Activated CD4-positive, alpha-beta memory T cell treated with anti-CD3 and anti-CD28 coated beads, Interleukin-2, amount 10 ng/mL, durations not matched to agents 7 days and 5 days (primary cell): ENCODE results near the gene RABEPK. TPM values are rescaled to one million over a fixed set of nuclear protein-coding genes. Genes with fewer than 3 reads are reported as not detected.
A peak's percentile ranks its signal among the peaks of the same experiment; 100 is the strongest.
"Not testable (repeated sequence)": the region's sequence is repeated elsewhere in the genome, so short reads cannot be mapped to it uniquely, and the experiment has no call there.

ENCODE experiments used
- CTCF ChIA-PET: fragments of 350-600 bp; sonication (Branson Sonifier 250); formaldehyde crosslinking; loops from one replicate; lab custom pipeline; 2021; ENCODE audit warnings: antibody characterized with exemption, inconsistent platforms; lab: Charles Lee
- POLR2A ChIA-PET: fragments of 350-600 bp; sonication (Branson Sonifier 250); formaldehyde crosslinking; loops from one replicate; lab custom pipeline; 2021; ENCODE audit warnings: antibody characterized with exemption; lab: Charles Lee
- DNase-seq: peaks from one replicate; pipeline ENCODE4 v3.0.0-alpha.2; 2020
- H3K27ac Mint-ChIP-seq: one replicate; pipeline ENCODE4 v1.8.0; 2021; ENCODE audit warnings: mild to moderate bottlenecking, mixed read lengths
- H3K27me3 Mint-ChIP-seq: one replicate; pipeline ENCODE4 v1.8.0; 2021; ENCODE audit warnings: mixed read lengths
- H3K36me3 Mint-ChIP-seq: one replicate; pipeline ENCODE4 v1.8.0; 2021; ENCODE audit warnings: low read depth, mixed read lengths
- H3K4me1 Mint-ChIP-seq: one replicate; pipeline ENCODE4 v1.8.0; 2021; ENCODE audit warnings: mixed read lengths
- H3K4me3 Mint-ChIP-seq: one replicate; pipeline ENCODE4 v1.8.0; 2021; ENCODE audit warnings: mild to moderate bottlenecking, mixed read lengths
- H3K9me3 Mint-ChIP-seq: one replicate; pipeline ENCODE4 v1.8.0; 2021; ENCODE audit warnings: mixed read lengths
- total RNA-seq, 2 experiments: library from RNA; stranded (reverse); gene quantifications; one replicate each; pipeline ENCODE4 v1.2.3, GENCODE V29; 2021

RABEPK gene
- total RNA-seq, 2 experiments from 2014 or later, result 11.8 to 12.1 TPM

DNA sequence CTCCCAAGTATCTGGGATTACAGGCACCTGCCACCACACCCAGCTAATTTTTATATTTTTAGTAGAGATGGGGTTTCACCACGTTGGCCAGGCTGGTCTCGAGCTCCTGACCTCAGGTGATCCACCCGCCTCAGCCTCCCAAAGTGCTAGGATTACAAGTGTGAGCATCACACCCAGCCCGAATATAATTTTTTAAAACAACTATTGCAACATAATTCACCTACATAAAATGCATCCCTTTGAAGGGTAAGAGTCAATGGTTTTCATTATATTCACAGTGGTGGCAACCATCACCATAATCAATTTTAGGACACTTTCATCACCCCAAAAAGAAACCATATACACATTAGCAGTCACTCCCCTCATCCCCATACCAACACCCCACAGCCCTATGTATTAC is 20.6 kb upstream of the RABEPK start:
- H3K4me3 Mint-ChIP-seq, H3K27me3 Mint-ChIP-seq, H3K9me3 Mint-ChIP-seq, CTCF ChIA-PET, H3K27ac Mint-ChIP-seq, POLR2A ChIA-PET, DNase-seq: not testable (repeated sequence)
- Mint-ChIP-seq H3K36me3 (peaks cover 28% of the 10 kb centered on the region), H3K4me1 (peaks cover 33% of the 10 kb centered on the region)

DNA sequence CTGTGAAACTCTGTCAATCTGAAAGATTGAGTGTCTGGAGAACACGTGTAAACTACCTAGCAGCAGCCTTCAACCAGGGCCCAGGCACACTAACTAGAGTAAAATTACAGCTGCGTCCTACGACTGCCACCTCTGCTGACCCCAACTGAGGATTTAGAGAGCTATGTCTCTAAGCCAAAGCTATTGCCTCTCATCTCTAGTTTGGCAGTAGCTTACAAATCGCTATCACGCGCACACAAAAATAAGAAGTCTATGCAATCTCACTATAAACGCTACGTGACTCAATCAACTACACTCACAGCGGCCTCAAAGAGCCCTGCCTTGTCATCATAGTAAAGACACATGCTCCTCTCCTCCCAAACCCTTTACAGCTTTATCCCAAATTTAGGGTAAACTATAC is 19.5 kb upstream of the RABEPK start:
- Mint-ChIP-seq H3K27me3 (no peaks in the 10 kb centered on the region), H3K36me3 (peaks cover 31% of the 10 kb centered on the region), H3K27ac (no peak overlapping the region), H3K4me3 (no peak overlapping the region), H3K9me3 (no peaks in the 10 kb centered on the region), H3K4me1 (peaks cover 36% of the 10 kb centered on the region)
- no peak for DNase-seq
- ChIA-PET POLR2A (no interaction called here), CTCF (no interaction called here)

DNA sequence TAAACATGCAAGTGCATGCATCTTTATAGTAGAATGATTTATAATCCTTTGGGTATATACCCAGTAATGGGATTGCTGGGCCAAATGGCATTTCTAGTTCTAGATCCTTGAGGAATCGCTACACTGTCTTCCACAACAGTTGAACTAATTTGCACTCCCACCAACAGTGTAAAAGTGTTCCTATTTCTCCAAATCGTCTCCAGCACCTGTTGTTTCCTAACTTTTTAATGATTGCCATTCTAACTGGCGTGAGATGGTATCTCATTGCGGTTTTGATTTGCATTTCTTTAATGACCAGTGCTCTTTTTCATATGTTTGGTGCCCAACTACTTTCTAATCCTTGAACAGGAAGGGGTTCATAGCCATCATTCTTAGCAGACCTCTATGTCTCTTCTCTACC is 18.6 kb upstream of the RABEPK start:
- H3K9me3 Mint-ChIP-seq, DNase-seq, H3K27me3 Mint-ChIP-seq, CTCF ChIA-PET, H3K27ac Mint-ChIP-seq, H3K4me3 Mint-ChIP-seq: not testable (repeated sequence)
- POLR2A ChIA-PET, result interaction anchor here (1.7 kb wide), 1 partner anchor 60 kb away, joined by 6 read pairs; the partner anchor contains the start of gene HSPA5
- H3K4me1 Mint-ChIP-seq, result peaks cover 34% of the 10 kb centered on the region
- H3K36me3 Mint-ChIP-seq, result peaks cover 31% of the 10 kb centered on the region

DNA sequence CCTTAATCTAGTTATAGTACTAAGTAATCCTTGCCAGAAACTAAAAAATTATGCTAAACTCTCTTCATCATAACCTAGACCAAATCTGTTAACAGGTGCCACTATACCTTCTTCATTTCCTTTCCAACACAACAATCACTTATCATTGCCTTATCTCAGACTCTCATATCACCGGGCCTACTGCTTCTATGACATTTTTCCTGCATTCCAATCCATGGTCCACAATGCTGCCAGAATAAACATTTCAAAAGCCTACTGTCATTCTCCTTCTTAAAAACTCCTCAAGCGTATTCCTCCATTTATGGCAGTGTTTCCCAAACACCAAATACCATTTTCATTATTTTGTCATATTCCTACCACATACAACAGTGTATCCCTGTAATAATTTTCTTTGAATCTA is 17.3 kb upstream of the RABEPK start:
- H3K4me1 Mint-ChIP-seq, result peaks cover 43% of the 10 kb centered on the region
- H3K27me3 Mint-ChIP-seq, result no peaks in the 10 kb centered on the region
- no peak overlapping the region for H3K4me3 Mint-ChIP-seq
- ChIA-PET CTCF (interaction anchor here (1.1 kb wide), 1 partner anchor 19 kb away, joined by 3 read pairs; no protein-coding TSS in a partner anchor), POLR2A (interaction anchor here (1.7 kb wide), 1 partner anchor 58 kb away, joined by 6 read pairs; the partner anchor contains the start of gene HSPA5)
- no peak for DNase-seq
- no peaks in the 10 kb centered on the region for H3K9me3 Mint-ChIP-seq
- peaks cover 33% of the 10 kb centered on the region for H3K36me3 Mint-ChIP-seq
- no peak overlapping the region for H3K27ac Mint-ChIP-seq

DNA sequence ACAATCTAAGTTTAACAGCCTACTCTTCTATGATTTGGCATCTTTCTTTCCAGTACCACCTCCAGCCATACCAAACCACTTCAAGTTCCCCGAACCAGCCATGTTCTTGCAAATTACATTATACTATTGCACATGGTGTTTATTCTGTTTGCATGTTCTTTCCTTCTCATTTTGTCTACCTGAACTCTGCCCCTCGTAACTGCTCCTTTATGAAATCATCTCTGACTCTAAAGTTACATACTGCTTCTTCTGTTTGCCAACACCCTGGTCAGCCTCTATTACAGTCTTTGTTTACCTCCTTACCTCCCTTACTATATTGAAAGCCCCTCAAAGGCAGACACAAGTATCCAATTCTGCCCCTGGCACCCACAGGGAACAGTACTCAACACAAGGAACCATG is 16.8 kb upstream of the RABEPK start:
- Mint-ChIP-seq H3K4me3 (no peak overlapping the region), H3K27me3 (no peaks in the 10 kb centered on the region), H3K27ac (no peak overlapping the region), H3K36me3 (peaks cover 32% of the 10 kb centered on the region), H3K9me3 (no peaks in the 10 kb centered on the region), H3K4me1 (peaks cover 44% of the 10 kb centered on the region)
- ChIA-PET CTCF (interaction anchor here (1.1 kb wide), 1 partner anchor 20 kb away, joined by 3 read pairs; no protein-coding TSS in a partner anchor), POLR2A (no interaction called here)
- no peak for DNase-seq

DNA sequence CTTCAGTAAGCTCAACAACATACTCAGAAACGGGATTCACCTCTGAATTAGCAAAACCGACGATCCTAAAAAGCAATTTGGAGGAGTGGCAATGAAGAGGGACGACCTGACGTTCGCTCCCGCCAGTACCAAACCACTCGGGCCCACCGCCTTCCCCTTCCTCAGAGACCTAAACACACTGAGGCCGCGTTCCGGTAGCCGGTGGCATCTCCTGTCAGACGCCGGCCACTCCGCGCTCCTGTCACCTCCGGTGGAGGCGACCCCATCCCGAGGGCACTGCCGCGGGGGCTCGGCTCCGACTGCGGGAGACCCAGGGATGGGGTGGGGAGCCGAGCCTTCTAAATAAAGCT is 11.4 kb upstream of the RABEPK start:
- Mint-ChIP-seq H3K4me1 (peaks cover 38% of the 10 kb centered on the region), H3K36me3 (peaks cover 11% of the 10 kb centered on the region), H3K9me3 (no peaks in the 10 kb centered on the region), H3K27me3 (no peaks in the 10 kb centered on the region), H3K4me3 (peak overlapping the region; percentile 85), H3K27ac (peak overlapping the region; percentile 91)
- DNase-seq, result peak; percentile 45
- POLR2A ChIA-PET, result interaction anchor here (1.0 to 4.0 kb wide), 6 partner anchors 11 to 319 kb away, joined by 3 to 50 read pairs (median 4); partner anchors contain the start of genes HSPA5 and RABEPK
- CTCF ChIA-PET, result interaction anchor here (1.2 kb wide), 1 partner anchor 46 kb away, joined by 3 read pairs; the partner anchor contains the start of gene SCAI

DNA sequence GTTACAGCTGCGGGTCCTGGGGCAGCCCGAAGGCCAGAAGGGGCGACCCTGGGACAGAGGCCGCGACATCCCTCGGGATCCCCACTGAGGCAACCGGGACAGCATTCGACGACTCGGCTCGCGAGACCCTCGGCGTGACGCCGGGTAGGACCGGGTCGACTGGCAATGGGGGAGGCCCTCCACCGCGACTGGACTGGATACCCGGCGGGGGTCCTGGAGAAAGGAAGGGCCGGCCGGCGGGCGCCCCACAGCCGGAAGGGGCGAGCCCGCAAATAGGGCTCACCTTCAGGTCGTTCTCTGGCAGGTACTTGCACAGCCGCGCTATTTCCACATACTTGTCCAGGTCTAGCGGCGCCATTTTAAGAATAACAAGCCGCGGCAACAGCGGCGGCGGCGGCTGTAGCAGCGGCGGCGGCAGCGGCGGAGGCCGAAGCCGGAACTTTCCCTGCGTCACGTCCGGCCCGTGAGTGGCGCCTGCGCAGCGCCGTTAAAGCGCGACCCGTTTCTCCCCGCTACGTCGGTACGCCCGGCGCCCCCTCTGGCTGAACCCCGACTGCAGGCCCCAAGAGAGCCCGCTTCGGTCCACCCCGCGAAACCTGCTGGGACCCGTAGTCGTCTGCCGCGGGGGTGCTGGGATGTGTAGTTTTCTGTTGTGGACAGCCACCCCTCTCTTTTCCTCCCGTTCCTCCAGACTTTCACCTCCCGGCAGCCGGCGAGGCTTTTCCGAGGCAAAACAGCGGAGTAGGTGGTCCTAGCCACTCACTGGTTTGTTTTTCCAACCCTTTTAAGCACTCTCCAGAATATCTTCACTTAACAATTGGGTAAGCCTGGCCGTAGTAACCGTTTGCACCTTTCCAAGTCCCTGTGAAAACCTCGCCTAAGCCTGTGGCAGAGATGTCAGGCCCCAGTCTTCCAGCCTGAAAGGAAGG is 10.7 kb upstream of the RABEPK start, which contains the start of gene PPP6C:
Gene PPP6C (minus strand): TSS at position 443 of the 929 bp plus-strand sequence. CDS start 85 bp downstream, at position 358.
- H3K27ac Mint-ChIP-seq, result peak within 1 kb of the TSS; percentile 91
- ChIA-PET CTCF (interaction anchor here (1.2 to 1.4 kb wide), 5 partner anchors 10 to 72 kb away, joined by 3 to 14 read pairs (median 7); partner anchors contain the start of genes GAPVD1, HSPA5, RABEPK and SCAI), POLR2A (interaction anchor here (1.0 to 4.0 kb wide), 12 partner anchors 11 to 328 kb away, joined by 3 to 50 read pairs (median 4); partner anchors contain the start of genes HSPA5 and RABEPK)
- DNase-seq, result peak; percentile 98
- no peaks in the 10 kb centered on the region for H3K9me3 Mint-ChIP-seq
- peak within 1 kb of the TSS; percentile 85 for H3K4me3 Mint-ChIP-seq
- peaks cover 11% of the 10 kb centered on the region for H3K36me3 Mint-ChIP-seq
- peaks cover 43% of the 10 kb centered on the region for H3K4me1 Mint-ChIP-seq
- no peaks in the 10 kb centered on the region for H3K27me3 Mint-ChIP-seq

DNA sequence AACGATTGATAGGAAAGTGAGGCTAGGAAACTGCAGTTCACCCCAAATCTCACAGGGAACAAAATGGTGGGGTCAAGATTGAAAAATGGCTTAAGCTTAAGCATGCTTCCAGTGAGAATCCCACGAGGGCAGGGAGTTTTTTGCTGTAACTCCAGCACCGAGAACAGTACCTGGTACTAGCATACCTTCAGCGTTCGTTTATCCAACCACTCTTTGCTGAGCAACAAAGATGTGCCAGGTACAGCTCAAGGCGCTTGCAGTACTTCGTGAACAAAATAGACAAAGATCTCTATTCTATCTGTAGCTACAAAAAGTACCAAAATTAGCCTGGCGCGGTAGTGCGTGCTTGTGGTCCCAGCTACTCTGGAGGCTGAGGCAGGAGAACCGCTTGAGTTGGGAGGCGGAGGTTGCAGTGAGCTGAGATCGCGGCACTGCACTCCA is 10.0 kb upstream of the RABEPK start:
- Mint-ChIP-seq H3K9me3 (no peaks in the 10 kb centered on the region), H3K27me3 (no peaks in the 10 kb centered on the region), H3K4me1 (peaks cover 51% of the 10 kb centered on the region), H3K36me3 (peaks cover 11% of the 10 kb centered on the region), H3K27ac (peak overlapping the region; percentile 91), H3K4me3 (peak overlapping the region; percentile 85)
- DNase-seq, result peak; percentile 31
- ChIA-PET CTCF (interaction anchor here (0.6 to 1.4 kb wide), 6 partner anchors 9 to 120 kb away, joined by 3 to 14 read pairs (median 6); partner anchors contain the start of genes GAPVD1, HSPA5, RABEPK and SCAI), POLR2A (interaction anchor here (0.9 to 4.0 kb wide), 9 partner anchors 10 to 329 kb away, joined by 3 to 50 read pairs (median 5); partner anchors contain the start of genes GOLGA1, HSPA5, RABEPK and SCAI)

DNA sequence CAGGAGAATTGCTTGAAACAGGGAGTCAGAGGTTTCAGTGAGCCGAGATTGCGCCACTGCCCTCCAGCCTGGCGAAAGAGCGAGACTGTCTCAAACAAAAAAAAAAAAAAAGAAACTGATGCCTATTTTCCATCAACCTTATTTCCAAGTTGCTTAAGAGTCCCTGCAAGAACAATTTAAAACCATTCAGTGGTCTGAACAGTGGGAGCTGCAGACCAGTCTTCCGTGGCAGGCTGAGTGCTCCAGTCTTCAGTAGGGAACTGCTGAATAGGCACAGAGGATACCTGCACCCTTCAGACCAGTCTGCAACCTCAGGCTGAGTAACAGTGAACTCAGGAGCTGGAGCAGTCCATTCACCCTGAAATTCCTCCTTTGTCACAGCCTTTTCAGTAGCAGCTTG is 5.9 kb upstream of the RABEPK start:
- ChIA-PET CTCF (interaction anchor here (1.5 kb wide), 1 partner anchor 47 kb away, joined by 4 read pairs; the partner anchor contains the start of gene HSPA5), POLR2A (interaction anchor here (1.8 to 3.0 kb wide), 2 partner anchors 47 to 333 kb away, joined by 6 to 11 read pairs; partner anchors contain the start of genes ARPC5L, HSPA5 and RPL35)
- peak overlapping the region; percentile 26 for H3K27ac Mint-ChIP-seq

DNA sequence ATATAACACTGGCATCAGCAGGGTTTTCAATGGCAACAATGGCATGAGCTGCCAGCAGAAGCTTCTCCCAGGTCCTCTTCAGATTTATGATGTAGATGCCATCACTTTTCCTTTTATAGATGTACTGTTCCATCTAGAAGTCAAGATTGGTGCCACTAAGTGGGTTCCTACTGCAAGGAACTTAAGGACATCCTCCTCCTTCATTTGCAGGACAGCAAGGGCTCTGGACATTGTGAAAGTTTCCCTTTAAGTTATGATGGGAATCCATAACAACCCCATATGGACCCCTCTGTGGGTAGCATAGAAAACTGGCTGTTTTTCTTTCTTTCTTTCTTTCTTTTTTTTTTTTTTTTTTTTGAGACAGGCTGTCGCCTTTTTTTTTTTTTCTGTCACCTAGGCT is 4.8 kb upstream of the RABEPK start:
- peaks cover 36% of the 10 kb centered on the region for H3K4me1 Mint-ChIP-seq
- not testable (repeated sequence) for H3K27ac Mint-ChIP-seq, H3K27me3 Mint-ChIP-seq, DNase-seq, H3K36me3 Mint-ChIP-seq, H3K4me3 Mint-ChIP-seq, H3K9me3 Mint-ChIP-seq
- ChIA-PET CTCF (interaction anchor here (1.5 kb wide), 1 partner anchor 46 kb away, joined by 4 read pairs; the partner anchor contains the start of gene HSPA5), POLR2A (interaction anchor here (1.8 to 3.0 kb wide), 2 partner anchors 46 to 334 kb away, joined by 6 to 11 read pairs; partner anchors contain the start of genes ARPC5L, HSPA5 and RPL35)

More for the DNA sequence above, 5.9 kb upstream of the RABEPK start:
- peaks cover 37% of the 10 kb centered on the region for H3K4me1 Mint-ChIP-seq
- H3K36me3 Mint-ChIP-seq, H3K4me3 Mint-ChIP-seq, DNase-seq, H3K9me3 Mint-ChIP-seq, H3K27me3 Mint-ChIP-seq: not testable (repeated sequence)

DNA sequence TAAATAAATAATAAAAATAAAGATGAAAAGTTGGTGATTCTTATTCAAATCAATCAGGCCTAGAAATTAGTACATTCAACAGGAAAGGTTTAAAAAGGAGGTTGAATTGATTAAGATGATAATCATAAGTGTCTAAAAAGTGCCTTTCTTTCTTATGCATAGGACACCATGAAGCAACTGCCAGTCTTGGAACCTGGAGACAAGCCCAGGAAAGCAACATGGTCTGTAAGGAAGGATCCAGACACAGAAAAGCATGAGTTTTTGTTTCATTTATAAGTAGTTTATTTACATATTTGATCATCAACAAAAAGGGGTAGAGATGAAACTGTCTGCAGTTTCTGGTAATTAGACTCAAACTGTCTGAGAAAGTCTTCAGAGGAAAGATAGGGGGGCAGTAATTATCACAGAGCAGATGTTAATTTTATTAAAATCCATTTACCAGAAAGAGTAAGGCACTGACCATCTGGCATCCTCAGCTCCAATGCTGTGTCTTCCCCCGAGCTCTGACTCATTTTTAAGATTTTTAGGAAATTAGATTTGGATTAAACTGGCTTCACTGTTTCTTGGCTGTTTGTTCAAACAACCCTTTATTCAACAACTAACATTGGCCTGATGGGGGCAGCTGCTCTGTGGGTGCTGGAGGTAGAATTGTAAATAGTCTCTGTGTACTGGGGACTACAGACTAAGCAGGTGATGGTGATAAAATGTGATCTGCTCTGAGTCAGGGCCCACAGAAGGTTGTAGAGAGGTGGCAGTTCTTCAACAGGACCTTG is 2.7 kb downstream of the RABEPK start:
- peaks cover 22% of the 10 kb centered on the region for H3K36me3 Mint-ChIP-seq
- H3K4me1 Mint-ChIP-seq, result peaks cover 17% of the 10 kb centered on the region
- no peaks in the 10 kb centered on the region for H3K27me3 Mint-ChIP-seq
- ChIA-PET CTCF (no interaction called here), POLR2A (interaction anchor here (0.6 to 6.4 kb wide), 6 partner anchors 13 to 261 kb away, joined by 3 to 74 read pairs (median 3); partner anchors contain the start of genes HSPA5 and PPP6C)
- no peak for DNase-seq
- no peak overlapping the region for H3K4me3 Mint-ChIP-seq
- no peak overlapping the region for H3K27ac Mint-ChIP-seq
- H3K9me3 Mint-ChIP-seq, result no peaks in the 10 kb centered on the region

DNA sequence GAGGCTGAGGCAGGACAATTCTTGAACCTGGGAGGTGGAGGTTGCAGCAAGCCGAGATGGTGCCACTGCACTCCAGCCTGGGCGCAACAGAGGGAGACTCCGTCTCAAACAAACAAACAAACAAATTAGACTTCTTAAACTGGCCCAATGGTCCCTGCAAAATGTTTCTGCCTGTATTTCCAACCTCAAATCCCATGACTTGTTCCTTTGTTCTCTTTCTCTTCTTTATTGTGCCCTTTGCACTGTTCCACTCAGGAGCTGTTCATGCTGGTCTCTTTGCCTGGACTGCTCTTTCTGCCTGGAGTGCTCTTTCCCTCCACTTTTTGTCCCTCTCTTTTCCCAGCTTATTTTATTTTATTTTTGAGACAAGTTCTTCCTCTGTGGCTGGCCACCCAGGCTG is 4.1 kb downstream of the RABEPK start:
- Mint-ChIP-seq H3K4me3 (no peak overlapping the region), H3K36me3 (peaks cover 29% of the 10 kb centered on the region), H3K27ac (no peak overlapping the region), H3K9me3 (no peaks in the 10 kb centered on the region), H3K4me1 (peaks cover 14% of the 10 kb centered on the region), H3K27me3 (no peaks in the 10 kb centered on the region)
- no peak for DNase-seq
- ChIA-PET CTCF (interaction anchor here (0.7 kb wide), 1 partner anchor 250 kb away, joined by 3 read pairs; no protein-coding TSS in a partner anchor), POLR2A (interaction anchor here (1.3 to 1.5 kb wide), 2 partner anchors 34 to 37 kb away, joined by 3 to 6 read pairs; partner anchors contain the start of gene HSPA5)
